Omental fat pad (tissue), 4 donors: ENCODE data around the gene TBC1D32. TPM values are rescaled to one million over a fixed set of nuclear protein-coding genes. Genes with fewer than 3 reads are reported as not detected.

ENCODE experiments used
- ATAC-seq: fragments of 150-250 bp; one replicate; pipeline ENCODE4 v1.9.1; 2016; ENCODE audit warnings: mild to moderate bottlenecking, moderate library complexity; ENCODE audit not compliant: low FRiP score
- DNase-seq: peaks from one replicate; pipeline ENCODE4 v3.0.0-alpha.2; 2019; ENCODE audit warnings: low spot score
- total RNA-seq, 4 donors: library from RNA; depleted of rRNA; stranded (reverse); fragments of >200 nt; gene quantifications; one replicate each; pipeline ENCODE4 v1.1.0, GENCODE V29; 2016
- TF ChIP-seq, protein P1 (sequence below), 3 donors: fragments of 450-650 bp; IDR thresholded peaks; one replicate each; pipeline ENCODE4 v1.5.1; 2016 to 2017; ENCODE audit warnings: antibody characterized with exemption in 3 of 3, mild to moderate bottlenecking in 3 of 3, moderate library complexity in 2 of 3

The TBC1D32 gene
- total RNA-seq, 4 donors from 2014 or later = 4.6 to 11.4 (median 7.4) TPM

DNA sequence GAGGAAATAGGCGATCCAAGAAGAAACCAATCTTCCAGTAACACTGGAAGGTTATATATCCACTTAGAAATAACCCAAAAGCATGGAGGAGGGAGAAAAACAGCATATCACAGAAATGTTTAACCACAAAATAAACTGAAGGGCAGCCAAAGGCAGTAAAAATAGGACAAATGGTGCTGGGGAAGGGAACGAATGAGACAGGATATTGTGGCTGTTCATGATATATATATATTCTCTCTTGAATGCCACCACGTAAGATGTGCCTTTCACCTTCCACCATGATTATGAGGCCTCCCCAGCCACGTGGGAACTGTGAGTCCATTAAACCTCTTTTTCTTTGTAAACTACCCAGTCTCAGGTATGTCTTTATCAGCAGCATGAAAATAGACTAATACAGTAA lies 162.4 kb downstream of the TBC1D32 start:
- ATAC-seq (no peak), DNase-seq (no peak)
- TF ChIP-seq, protein P1, sequence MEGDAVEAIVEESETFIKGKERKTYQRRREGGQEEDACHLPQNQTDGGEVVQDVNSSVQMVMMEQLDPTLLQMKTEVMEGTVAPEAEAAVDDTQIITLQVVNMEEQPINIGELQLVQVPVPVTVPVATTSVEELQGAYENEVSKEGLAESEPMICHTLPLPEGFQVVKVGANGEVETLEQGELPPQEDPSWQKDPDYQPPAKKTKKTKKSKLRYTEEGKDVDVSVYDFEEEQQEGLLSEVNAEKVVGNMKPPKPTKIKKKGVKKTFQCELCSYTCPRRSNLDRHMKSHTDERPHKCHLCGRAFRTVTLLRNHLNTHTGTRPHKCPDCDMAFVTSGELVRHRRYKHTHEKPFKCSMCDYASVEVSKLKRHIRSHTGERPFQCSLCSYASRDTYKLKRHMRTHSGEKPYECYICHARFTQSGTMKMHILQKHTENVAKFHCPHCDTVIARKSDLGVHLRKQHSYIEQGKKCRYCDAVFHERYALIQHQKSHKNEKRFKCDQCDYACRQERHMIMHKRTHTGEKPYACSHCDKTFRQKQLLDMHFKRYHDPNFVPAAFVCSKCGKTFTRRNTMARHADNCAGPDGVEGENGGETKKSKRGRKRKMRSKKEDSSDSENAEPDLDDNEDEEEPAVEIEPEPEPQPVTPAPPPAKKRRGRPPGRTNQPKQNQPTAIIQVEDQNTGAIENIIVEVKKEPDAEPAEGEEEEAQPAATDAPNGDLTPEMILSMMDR (IDR thresholded peaks at IDR 0.05) = no peak

DNA sequence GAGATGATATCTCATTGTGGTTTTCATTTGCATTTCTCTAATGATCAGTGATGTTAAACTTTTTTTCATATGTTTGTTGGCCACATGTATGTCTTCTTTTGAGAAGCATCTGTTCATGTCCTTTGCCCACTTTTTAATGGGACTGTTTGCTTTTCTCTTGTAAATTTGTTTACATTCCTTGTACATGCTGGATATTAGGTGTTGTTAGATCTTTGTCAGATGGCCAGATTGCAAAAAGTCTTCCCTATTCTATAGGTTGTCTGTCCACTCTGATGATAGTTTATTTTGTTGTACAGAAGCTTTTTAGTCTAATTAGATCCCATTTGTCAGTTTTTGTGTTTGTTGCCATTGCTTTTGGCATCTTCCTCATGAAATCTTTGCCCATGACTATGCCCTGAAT lies 172.4 kb downstream of the TBC1D32 start:
- no peak for ATAC-seq
- TF ChIP-seq, protein P1 (IDR thresholded peaks at IDR 0.05) = no peak
- DNase-seq = no peak

DNA sequence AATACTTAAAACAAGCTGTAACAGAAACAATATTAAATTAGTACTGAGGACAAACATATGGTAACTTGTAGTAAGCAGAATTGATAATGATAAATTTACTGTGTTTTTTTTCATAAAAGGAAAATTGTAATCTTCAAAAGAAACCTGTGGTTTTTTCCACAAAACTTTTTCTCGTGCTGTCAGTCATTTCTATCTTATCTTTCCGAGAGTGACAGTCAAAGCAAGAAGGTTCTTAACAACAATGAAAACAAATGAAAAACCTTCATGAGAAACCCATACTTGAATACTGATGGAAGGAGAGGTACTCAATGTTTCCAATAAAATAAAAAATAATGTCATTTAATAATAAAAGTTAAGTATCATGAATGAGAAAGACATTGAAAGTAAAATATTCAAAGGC lies 174.0 kb downstream of the TBC1D32 start:
- ATAC-seq (no peak), DNase-seq (no peak)
- TF ChIP-seq, protein P1 (IDR thresholded peaks at IDR 0.05) = no peak

DNA sequence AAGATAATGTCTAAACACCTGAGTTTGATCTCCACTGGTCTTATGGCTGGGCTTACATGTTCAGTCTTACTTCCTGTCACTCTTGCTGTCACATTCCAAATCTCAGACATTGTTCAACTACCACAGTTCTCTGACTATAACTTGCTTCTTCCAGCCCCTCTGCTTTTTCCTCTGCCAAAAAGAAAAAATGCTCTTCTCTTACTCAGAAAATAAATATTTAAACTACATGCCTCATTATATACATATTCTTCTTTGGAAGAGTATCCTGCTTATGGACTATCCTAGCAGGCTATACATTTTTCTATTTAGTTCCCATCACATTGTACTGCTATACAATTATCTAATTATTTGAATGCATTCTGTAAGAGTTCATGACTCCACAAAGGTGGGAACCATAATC lies 175.4 kb downstream of the TBC1D32 start:
- DNase-seq (no peak), ATAC-seq (no peak)
- TF ChIP-seq, protein P1 (IDR thresholded peaks at IDR 0.05) = no peak

GRCh38 chr6:121158438-121158837 lies 175.8 kb downstream of the TBC1D32 start:
- TF ChIP-seq, protein P1 (IDR thresholded peaks at IDR 0.05) = no peak
- no peak for DNase-seq
- ATAC-seq = no peak

DNA sequence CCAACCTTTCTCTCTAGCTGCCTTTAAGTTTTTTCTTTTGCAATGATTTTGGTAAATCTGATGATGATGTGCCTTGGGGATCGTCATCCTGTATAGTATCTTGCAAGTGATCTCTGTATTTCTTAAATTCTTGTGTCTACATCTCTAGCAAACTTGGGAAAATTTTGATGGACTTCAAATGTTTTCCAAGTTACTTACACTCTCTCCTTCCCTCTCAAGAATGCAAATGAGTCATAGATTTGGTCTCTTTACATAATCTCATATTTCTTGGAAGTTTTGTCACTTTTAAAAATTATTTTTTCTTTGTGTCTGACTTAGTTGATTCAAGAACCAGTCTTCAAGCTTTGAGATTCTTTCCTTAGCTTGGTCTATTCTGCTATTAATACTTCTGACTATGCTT lies 176.4 kb downstream of the TBC1D32 start:
- TF ChIP-seq, protein P1 (IDR thresholded peaks at IDR 0.05) = no peak
- DNase-seq (no peak), ATAC-seq (no peak)

GRCh38 chr6:121143476-121143875 lies 190.8 kb downstream of the TBC1D32 start:
- ATAC-seq = no peak
- DNase-seq = no peak
- TF ChIP-seq, protein P1 (IDR thresholded peaks at IDR 0.05) = no peak
